Omental fat pad (tissue), 4 donors: Measurements from ENCODE around the gene ZNF124. TPM values are rescaled to one million over a fixed set of nuclear protein-coding genes. Genes with fewer than 3 reads are reported as not detected.
A peak's percentile ranks its signal among the peaks of the same experiment; 100 is the strongest.
"Not testable (repeated sequence)": the region's sequence is repeated elsewhere in the genome, so short reads cannot be mapped to it uniquely, and the experiment has no call there.

Source experiments
- ATAC-seq: fragments of 150-250 bp; one replicate; pipeline ENCODE4 v1.9.1; 2016; ENCODE audit warnings: mild to moderate bottlenecking, moderate library complexity; ENCODE audit not compliant: low FRiP score
- DNase-seq: peaks from one replicate; pipeline ENCODE4 v3.0.0-alpha.2; 2019; ENCODE audit warnings: low spot score
- CTCF ChIP-seq, 3 donors: fragments of 450-650 bp; IDR thresholded peaks; one replicate each; pipeline ENCODE4 v1.5.1; 2016 to 2017; ENCODE audit warnings: antibody characterized with exemption in 3 of 3, mild to moderate bottlenecking in 3 of 3, moderate library complexity in 2 of 3
- total RNA-seq, 4 donors: library from RNA; depleted of rRNA; stranded (reverse); fragments of >200 nt; gene quantifications; one replicate each; pipeline ENCODE4 v1.1.0, GENCODE V29; 2016

The ZNF124 gene
- total RNA-seq, 4 donors from 2014 or later: 18.6 to 40.5 (median 24.0) TPM

- DNase-seq: no peak
- ATAC-seq: no peak
- TF ChIP-seq CTCF (IDR thresholded peaks at IDR 0.05): no peak
Observed at GRCh38 chr1:247173431-247173830, 1.6 kb upstream of the ZNF124 start.

- TF ChIP-seq CTCF (IDR thresholded peaks at IDR 0.05): no peak
- no peak for DNase-seq
- ATAC-seq: no peak
Observed at GRCh38 chr1:247172996-247173395, 1.2 kb upstream of the ZNF124 start.

DNA sequence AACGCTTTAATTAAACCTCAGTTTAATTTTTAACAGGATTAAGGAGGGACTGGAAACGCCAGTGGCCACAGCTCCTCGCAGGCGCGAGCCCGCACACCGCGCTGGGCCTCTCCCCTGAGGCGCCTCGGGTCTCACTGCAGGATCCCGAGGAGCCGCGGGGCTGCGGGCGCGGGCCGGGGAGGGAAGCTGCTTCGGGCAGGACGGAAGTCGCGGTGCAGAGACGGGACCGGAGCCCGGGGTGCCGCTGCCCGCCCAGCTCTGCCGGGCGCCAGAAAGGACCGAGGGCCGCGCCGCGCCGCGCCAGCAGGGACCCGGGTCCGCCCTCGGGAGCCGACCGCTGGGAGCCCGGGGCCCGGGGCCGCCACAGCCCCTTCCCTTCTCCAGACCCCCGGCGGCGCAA lies 377 bp downstream of the ZNF124 start:
- peak; percentile 67 for ATAC-seq
- not testable (repeated sequence) for DNase-seq

DNA sequence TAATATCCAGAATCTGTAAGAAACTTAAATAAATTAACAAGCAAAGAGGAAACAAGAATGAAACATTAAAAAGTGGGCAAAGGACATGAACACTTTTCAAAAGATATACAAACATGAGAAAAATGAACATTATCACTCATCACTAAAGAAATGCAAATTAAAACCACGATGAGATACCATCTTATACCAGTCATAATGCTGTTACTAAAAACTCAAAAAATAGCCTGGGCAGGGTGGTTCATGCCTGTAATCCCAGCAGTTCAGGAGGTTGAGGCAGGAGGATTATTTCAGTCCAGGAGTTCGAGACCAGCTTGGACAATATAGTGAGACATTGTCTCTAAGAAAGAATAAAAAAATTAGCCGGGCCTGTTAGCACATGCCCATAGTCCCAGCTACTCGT lies 6.1 kb downstream of the ZNF124 start:
- TF ChIP-seq CTCF (IDR thresholded peaks at IDR 0.05): no peak
- ATAC-seq: no peak
- DNase-seq: no peak

DNA sequence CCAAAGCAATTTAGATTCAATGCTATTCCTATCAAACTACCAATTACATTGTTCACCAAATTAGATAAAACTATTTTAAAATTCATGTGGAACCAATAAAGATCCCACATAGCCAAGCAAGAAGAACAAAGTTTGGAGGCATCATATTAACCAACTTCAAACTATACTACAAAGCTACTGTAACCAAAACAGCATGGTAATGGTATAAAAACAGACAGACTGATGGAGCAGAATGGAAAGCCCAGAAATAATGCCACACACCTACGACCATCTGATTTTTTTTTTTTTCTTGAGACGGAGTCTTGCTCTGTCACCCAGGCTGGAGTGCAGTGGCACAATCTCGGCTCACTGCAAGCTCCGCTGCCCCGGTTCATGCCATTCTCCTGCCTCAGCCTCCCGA lies 7.1 kb downstream of the ZNF124 start:
- ATAC-seq (no peak), DNase-seq (no peak)
- TF ChIP-seq CTCF (IDR thresholded peaks at IDR 0.05): no peak

DNA sequence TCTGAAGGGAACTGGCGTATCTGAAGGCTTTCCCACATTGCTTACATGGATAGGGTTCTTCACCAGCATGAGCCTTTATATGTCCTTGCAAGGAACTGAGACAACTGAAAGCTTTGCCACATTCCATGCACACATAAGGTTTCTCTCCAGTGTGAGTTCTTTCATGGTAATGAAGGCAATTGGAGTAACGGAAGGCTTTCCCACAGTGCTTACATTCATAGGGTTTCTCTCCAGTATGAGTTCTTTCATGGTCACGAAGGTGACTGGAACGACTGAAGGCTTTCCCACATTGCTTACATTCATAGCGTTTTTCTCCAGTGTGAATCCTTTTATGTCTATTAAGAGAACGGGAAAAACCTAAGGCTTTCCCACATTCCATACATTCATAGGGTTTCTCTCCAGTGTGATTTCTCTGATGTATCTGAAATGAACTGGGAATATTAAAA lies 15.0 kb downstream of the ZNF124 start:
- DNase-seq (no peak), ATAC-seq (no peak)
- no peak for TF ChIP-seq CTCF (IDR thresholded peaks at IDR 0.05)

DNA sequence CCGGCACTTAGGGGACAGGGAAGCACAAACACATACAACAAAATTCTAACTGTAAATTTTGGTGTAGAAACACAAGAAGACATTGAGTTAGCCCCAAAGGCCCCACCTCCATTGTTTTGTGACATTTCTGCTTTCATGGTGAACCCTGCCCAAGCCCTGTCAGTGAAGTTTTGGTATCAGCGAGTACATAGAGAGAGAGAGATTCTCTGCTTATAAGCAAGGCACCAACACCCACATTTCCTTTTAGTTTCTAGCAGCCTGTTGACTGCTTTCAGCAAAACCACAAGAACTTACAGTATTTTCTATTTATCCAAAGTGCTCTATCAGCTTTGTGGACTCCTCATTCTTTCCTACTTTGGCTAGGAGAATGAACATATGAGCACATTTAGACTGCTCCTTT lies 24.0 kb downstream of the ZNF124 start:
- ATAC-seq (no peak), DNase-seq (no peak)
- no peak for TF ChIP-seq CTCF (IDR thresholded peaks at IDR 0.05)

DNA sequence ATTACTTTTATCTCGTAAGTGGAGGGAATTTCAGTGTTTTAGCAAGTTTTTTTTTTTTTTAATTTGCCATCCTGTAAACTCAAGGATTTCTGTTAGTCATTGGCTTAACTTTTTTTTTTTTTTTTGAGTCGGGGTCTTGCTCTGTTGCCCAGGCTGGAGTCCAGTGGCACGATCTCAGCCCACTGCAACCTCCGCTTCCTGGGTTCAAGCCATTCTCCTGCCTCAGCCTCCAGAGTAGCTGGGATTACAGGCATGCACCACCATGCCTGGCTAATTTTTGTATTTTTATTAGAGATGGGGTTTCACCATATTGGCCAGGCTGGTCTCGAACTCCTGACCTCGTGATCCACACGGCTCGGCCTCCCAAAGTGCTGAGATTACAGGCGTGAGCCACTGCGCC lies 24.7 kb downstream of the ZNF124 start:
- DNase-seq, ATAC-seq: not testable (repeated sequence)
